ENCODE measurements around the gene CTDSP2.

Gene CTDSP2

GRCh38 chr12:57813111-57813970, 33.2 kb downstream of the CTDSP2 start:
- DNase-seq, result no peak

GRCh38 chr12:57811028-57811755, 35.3 kb downstream of the CTDSP2 start:
- no peak for DNase-seq

- no peak for DNase-seq
Observed at GRCh38 chr12:57810450-57810849, 36.1 kb downstream of the CTDSP2 start.

- DNase-seq, result no peak
Observed at GRCh38 chr12:57809425-57809824, 37.1 kb downstream of the CTDSP2 start.

GRCh38 chr12:57808351-57808750, 38.2 kb downstream of the CTDSP2 start:
- DNase-seq, result no peak

- DNase-seq, result no peak
Observed at GRCh38 chr12:57807285-57807684, 39.2 kb downstream of the CTDSP2 start.

- DNase-seq, result no peak
Observed at GRCh38 chr12:57806677-57807076, 39.9 kb downstream of the CTDSP2 start.

GRCh38 chr12:57803319-57803893, 43.1 kb downstream of the CTDSP2 start:
- DNase-seq, result peak; percentile 24

GRCh38 chr12:57802607-57803006, 43.9 kb downstream of the CTDSP2 start:
- no peak for DNase-seq

GRCh38 chr12:57800965-57801364, 45.6 kb downstream of the CTDSP2 start:
- no peak for DNase-seq

GRCh38 chr12:57797933-57798332, 48.6 kb downstream of the CTDSP2 start:
- DNase-seq, result no peak

GRCh38 chr12:57796996-57797395, 49.5 kb downstream of the CTDSP2 start:
- no peak for DNase-seq

- DNase-seq, result no peak
Observed at GRCh38 chr12:57795354-57795753, 51.2 kb downstream of the CTDSP2 start.

- no peak for DNase-seq
Observed at GRCh38 chr12:57793920-57794319, 52.6 kb downstream of the CTDSP2 start.

- DNase-seq, result no peak
Observed at GRCh38 chr12:57783861-57784260, 62.7 kb downstream of the CTDSP2 start.

- DNase-seq, result no peak
Observed at GRCh38 chr12:57783466-57783801, 63.1 kb downstream of the CTDSP2 start.

- DNase-seq, result peak; percentile 73
Observed at GRCh38 chr12:57782608-57783465, 63.7 kb downstream of the CTDSP2 start, which contains the start of gene TSFM. TSFM (plus strand) TSS chr12:57782787; CDS start chr12:57782802, 15 bp downstream.

GRCh38 chr12:57782243-57782607, 64.3 kb downstream of the CTDSP2 start:
- DNase-seq, result no peak

GRCh38 chr12:57781801-57782200, 64.7 kb downstream of the CTDSP2 start:
- no peak for DNase-seq

GRCh38 chr12:57781244-57781643, 65.3 kb downstream of the CTDSP2 start:
- no peak for DNase-seq

- DNase-seq, result no peak
Observed at GRCh38 chr12:57780284-57780897, 66.1 kb downstream of the CTDSP2 start.

- no peak for DNase-seq
Observed at GRCh38 chr12:57779736-57780135, 66.8 kb downstream of the CTDSP2 start.

Measured in NCI-H1105 treated with DMSO at 0.1 percent for 48 hours (cell line).